ENCODE data around the gene SMOC2. TPM values are rescaled to one million over a fixed set of nuclear protein-coding genes. Genes with fewer than 3 reads are reported as not detected.

Gene SMOC2
- total and polyA plus RNA-seq, 3 experiments from 2014 or later = not detected

DNA sequence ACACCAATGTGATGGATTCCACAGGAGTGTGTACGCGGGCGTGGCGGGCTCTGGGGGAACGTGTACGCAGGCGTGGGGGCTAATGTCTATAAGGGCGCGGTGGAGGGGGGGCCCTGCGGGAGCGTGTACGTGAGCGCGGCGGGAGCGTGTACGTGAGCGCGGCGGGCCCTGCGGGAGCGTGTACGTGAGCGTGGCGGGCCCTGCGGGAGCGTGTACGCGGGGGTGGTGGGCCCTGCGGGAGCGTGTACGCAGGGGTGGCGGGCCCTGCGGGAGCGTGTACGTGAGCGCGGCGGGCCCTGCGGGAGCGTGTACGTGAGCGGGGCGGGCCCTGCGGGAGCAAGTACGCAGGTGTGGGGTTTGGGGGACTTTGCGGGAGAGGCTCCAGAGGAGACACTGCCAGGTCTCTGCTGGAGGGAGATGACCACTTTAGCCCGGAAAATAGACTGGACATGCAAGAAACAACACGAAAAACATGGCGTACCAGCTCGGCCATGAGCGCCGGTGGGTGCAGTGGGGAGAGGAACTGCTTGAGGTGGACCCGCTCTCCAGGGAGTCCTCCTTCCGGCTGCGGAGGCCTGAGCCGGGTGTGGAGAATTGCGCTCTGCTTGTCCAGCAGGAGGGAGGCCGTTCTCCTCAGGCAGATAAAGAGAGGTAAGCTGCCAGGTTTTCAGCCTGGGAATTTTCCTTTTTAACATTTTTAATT, 27.8 kb upstream of the SMOC2 start:
- H3K4me3 ChIP-seq (ENCODE audit: low read length) = no peak overlapping the region
- H3K9me3 ChIP-seq (ENCODE audit: low read length) = no peaks in the 10 kb centered on the region
- Mint-ChIP-seq H3K36me3 (no peaks in the 10 kb centered on the region), H3K27ac (no peak overlapping the region), H3K4me1 (no peaks in the 10 kb centered on the region), H3K4me3 (no peak overlapping the region), H3K27me3 (peaks cover 3 to 4% of the 10 kb centered on the region in 2 donors), H3K9me3 (peaks cover 0 to 3% (median 1%) of the 10 kb centered on the region in 5 donors)
- no peak for DNase-seq
- no peaks in the 10 kb centered on the region for H3K4me1 ChIP-seq (ENCODE audit: insufficient read depth, low read length)
- CTCF ChIA-PET = no interaction called here
- POLR2A ChIA-PET = no interaction called here
- no peak overlapping the region for H3K27ac ChIP-seq (ENCODE audit: low read depth, low read length)
- no peaks in the 10 kb centered on the region for H3K27me3 ChIP-seq (ENCODE audit: insufficient read depth, low read length, poor library complexity, severe bottlenecking)
- H3K36me3 ChIP-seq (ENCODE audit: insufficient read depth, low read length) = no peaks in the 10 kb centered on the region

DNA sequence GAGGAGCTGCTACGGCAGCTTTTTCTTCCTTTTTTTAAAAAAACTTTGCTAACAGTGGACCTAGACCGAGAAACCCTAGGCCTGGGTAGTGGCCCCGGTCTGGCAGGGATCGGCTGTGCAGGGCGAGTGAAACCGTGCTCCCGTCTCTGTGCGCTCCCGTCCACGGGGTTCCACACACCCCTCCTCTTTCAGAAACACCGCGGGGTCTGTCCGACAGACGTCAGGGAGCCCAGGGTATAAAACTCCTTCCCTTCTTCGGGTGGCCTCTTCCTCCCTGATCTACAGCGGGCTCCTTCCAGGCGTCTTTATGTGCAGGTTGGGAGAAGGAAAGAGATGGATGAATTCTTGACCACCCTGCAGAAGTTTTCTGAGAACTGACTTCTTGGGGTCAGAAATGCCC, 27.1 kb upstream of the SMOC2 start:
- ChIA-PET CTCF (no interaction called here), POLR2A (no interaction called here)
- Mint-ChIP-seq H3K27ac (no peak overlapping the region), H3K36me3 (no peaks in the 10 kb centered on the region), H3K9me3 (peaks cover 0 to 1% (median 0%) of the 10 kb centered on the region in 5 donors), H3K4me3 (no peak overlapping the region), H3K27me3 (peaks cover 3 to 4% of the 10 kb centered on the region in 2 donors), H3K4me1 (no peaks in the 10 kb centered on the region)
- no peaks in the 10 kb centered on the region for H3K9me3 ChIP-seq (ENCODE audit: low read length)
- H3K27ac ChIP-seq (ENCODE audit: low read depth, low read length) = no peak overlapping the region
- no peaks in the 10 kb centered on the region for H3K27me3 ChIP-seq (ENCODE audit: insufficient read depth, low read length, poor library complexity, severe bottlenecking)
- no peak overlapping the region for H3K4me3 ChIP-seq (ENCODE audit: low read length)
- DNase-seq = no peak
- no peaks in the 10 kb centered on the region for H3K4me1 ChIP-seq (ENCODE audit: insufficient read depth, low read length)
- H3K36me3 ChIP-seq (ENCODE audit: insufficient read depth, low read length) = no peaks in the 10 kb centered on the region

DNA sequence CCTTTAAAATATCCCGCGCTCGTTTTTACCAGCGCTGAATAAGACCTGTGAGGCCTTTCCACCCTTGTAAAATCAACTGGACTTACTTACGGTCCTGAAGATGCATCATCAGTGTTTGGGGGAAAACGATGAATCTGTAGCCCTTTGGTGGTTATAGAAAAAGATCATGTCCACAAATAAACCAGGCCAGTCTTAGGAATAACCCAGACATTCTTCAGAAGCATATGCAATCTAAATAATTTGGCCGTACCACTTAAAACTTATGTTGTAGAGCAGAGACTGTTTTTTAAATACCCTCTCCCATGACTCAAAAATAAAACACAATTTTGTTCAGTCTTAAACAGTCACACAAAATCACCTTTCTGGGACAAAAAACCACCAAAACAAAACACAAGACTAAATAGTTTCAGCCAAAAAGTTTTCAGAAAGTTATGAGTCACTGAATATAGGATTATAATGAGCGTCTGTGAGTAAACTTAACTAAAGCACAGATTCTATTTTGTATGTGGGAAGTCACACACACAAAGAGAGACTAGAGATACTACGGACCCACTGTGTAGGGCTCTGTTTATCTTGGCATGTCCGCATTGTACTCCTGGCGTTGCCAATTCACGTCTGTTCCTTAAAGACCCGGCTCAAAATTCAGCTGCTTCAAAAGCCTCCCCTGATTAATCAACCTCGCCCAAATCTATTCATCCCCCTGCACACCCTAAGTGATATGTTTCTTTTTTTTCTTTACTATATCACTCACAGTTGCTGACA, 26.5 kb upstream of the SMOC2 start:
- Mint-ChIP-seq H3K4me3 (no peak overlapping the region), H3K36me3 (no peaks in the 10 kb centered on the region), H3K9me3 (peaks cover 0 to 1% (median 0%) of the 10 kb centered on the region in 5 donors), H3K27ac (no peak overlapping the region), H3K27me3 (peaks cover 3 to 4% of the 10 kb centered on the region in 2 donors), H3K4me1 (no peaks in the 10 kb centered on the region)
- H3K27me3 ChIP-seq (ENCODE audit: insufficient read depth, low read length, poor library complexity, severe bottlenecking) = no peaks in the 10 kb centered on the region
- no peaks in the 10 kb centered on the region for H3K4me1 ChIP-seq (ENCODE audit: insufficient read depth, low read length)
- no peak overlapping the region for H3K4me3 ChIP-seq (ENCODE audit: low read length)
- ChIA-PET CTCF (no interaction called here), POLR2A (no interaction called here)
- H3K36me3 ChIP-seq (ENCODE audit: insufficient read depth, low read length) = no peaks in the 10 kb centered on the region
- no peaks in the 10 kb centered on the region for H3K9me3 ChIP-seq (ENCODE audit: low read length)
- no peak overlapping the region for H3K27ac ChIP-seq (ENCODE audit: low read depth, low read length)
- DNase-seq = no peak

GRCh38 chr6:168415098-168415992, 25.6 kb upstream of the SMOC2 start:
- Histone ChIP-seq H3K9me3 (ENCODE audit: low read length) (no peaks in the 10 kb centered on the region), H3K27ac (ENCODE audit: low read depth, low read length) (no peak overlapping the region), H3K4me3 (ENCODE audit: low read length) (no peak overlapping the region), H3K27me3 (ENCODE audit: insufficient read depth, low read length, poor library complexity, severe bottlenecking) (no peaks in the 10 kb centered on the region), H3K36me3 (ENCODE audit: insufficient read depth, low read length) (no peaks in the 10 kb centered on the region), H3K4me1 (ENCODE audit: insufficient read depth, low read length) (no peaks in the 10 kb centered on the region)
- peaks cover 0 to 1% (median 0%) of the 10 kb centered on the region in 5 donors for H3K9me3 Mint-ChIP-seq
- POLR2A ChIA-PET = no interaction called here
- no peak overlapping the region for H3K4me3 Mint-ChIP-seq
- peaks cover 3 to 4% of the 10 kb centered on the region in 2 donors for H3K27me3 Mint-ChIP-seq
- H3K36me3 Mint-ChIP-seq = no peaks in the 10 kb centered on the region
- no peak overlapping the region for H3K27ac Mint-ChIP-seq
- no peaks in the 10 kb centered on the region for H3K4me1 Mint-ChIP-seq
- DNase-seq = no peak
- CTCF ChIA-PET = no interaction called here

DNA sequence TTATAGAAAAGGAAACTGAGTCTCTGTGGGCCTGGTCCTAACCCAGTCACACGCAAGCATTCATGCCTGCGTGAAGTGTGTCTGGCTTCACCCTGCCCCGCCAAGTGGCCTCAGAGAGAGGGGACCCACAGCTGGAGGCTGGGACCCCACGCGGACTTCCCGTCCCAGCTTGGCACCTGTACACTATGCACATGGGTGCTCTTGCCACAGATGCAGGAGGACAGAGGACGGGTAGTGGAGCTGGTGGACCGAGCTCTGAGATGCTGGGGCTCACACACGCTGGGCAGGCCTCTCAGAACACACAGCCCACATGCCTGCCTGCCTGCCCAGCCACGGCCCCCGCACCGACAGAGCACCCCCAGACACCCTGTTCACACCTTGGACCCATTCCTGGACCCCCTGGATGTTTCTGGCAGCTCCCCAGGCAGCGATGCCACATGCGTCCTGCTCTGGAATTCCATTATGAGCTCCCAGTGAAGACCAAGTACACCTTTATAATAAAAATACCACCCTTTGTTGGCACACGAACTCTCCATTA, 24.9 kb upstream of the SMOC2 start:
- H3K4me3 Mint-ChIP-seq = no peak overlapping the region
- H3K27me3 Mint-ChIP-seq = peaks cover 3 to 4% of the 10 kb centered on the region in 2 donors
- H3K36me3 Mint-ChIP-seq = no peaks in the 10 kb centered on the region
- Histone ChIP-seq H3K27ac (ENCODE audit: low read depth, low read length) (no peak overlapping the region), H3K4me1 (ENCODE audit: insufficient read depth, low read length) (no peaks in the 10 kb centered on the region), H3K27me3 (ENCODE audit: insufficient read depth, low read length, poor library complexity, severe bottlenecking) (no peaks in the 10 kb centered on the region), H3K36me3 (ENCODE audit: insufficient read depth, low read length) (no peaks in the 10 kb centered on the region), H3K4me3 (ENCODE audit: low read length) (no peak overlapping the region), H3K9me3 (ENCODE audit: low read length) (no peaks in the 10 kb centered on the region)
- no peak for DNase-seq
- CTCF ChIA-PET = no interaction called here
- H3K27ac Mint-ChIP-seq = no peak overlapping the region
- POLR2A ChIA-PET = no interaction called here
- peaks cover 0 to 1% (median 0%) of the 10 kb centered on the region in 5 donors for H3K9me3 Mint-ChIP-seq
- no peaks in the 10 kb centered on the region for H3K4me1 Mint-ChIP-seq

DNA sequence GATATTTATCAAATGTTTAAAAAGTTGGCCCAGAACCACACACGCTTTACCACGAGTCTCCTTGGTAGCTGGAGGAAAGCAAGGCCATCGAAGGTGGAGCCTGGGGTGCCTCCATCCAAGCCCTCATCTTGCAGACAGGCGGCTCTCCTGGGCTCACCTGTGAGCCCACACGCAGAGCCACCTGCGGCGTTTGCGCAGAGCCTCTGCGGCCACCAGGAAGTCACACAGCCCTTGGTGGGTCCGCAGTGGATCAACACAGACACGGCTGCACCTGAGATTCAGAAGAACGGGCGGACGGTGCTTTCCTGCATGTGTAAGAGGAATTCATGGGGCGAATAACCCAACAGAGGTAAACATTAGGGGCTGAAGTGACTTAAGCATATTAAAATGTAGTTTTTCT, 24.5 kb upstream of the SMOC2 start:
- Histone ChIP-seq H3K4me1 (ENCODE audit: insufficient read depth, low read length) (no peaks in the 10 kb centered on the region), H3K27me3 (ENCODE audit: insufficient read depth, low read length, poor library complexity, severe bottlenecking) (no peaks in the 10 kb centered on the region), H3K4me3 (ENCODE audit: low read length) (no peak overlapping the region), H3K9me3 (ENCODE audit: low read length) (no peaks in the 10 kb centered on the region), H3K27ac (ENCODE audit: low read depth, low read length) (no peak overlapping the region), H3K36me3 (ENCODE audit: insufficient read depth, low read length) (no peaks in the 10 kb centered on the region)
- no peaks in the 10 kb centered on the region for H3K36me3 Mint-ChIP-seq
- CTCF ChIA-PET = no interaction called here
- H3K9me3 Mint-ChIP-seq = peaks cover 0 to 1% (median 0%) of the 10 kb centered on the region in 5 donors
- no peaks in the 10 kb centered on the region for H3K4me1 Mint-ChIP-seq
- no peak overlapping the region for H3K4me3 Mint-ChIP-seq
- H3K27ac Mint-ChIP-seq = no peak overlapping the region
- DNase-seq = no peak
- POLR2A ChIA-PET = no interaction called here
- H3K27me3 Mint-ChIP-seq = peaks cover 3 to 4% of the 10 kb centered on the region in 2 donors

DNA sequence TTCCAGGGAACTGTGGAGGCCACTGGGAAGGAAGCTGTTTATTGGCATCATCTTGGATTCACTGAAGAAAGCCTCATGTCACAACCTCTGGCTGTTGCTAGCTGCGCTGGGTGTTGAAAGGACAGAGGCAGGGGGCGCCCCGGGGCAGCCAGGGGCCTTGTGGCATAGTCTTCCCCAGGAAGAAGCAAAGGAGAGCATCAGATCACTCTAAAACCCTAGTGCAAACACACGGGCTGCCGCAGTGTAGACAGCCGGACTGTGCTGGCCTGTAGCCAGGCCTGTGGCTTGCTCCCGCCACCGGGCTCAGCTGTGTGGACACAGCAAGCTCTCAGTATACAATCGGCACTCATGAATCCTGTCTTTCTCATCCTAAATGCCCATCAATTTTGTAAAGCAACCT, 23.8 kb upstream of the SMOC2 start:
- H3K36me3 Mint-ChIP-seq = no peaks in the 10 kb centered on the region
- Histone ChIP-seq H3K27ac (ENCODE audit: low read depth, low read length) (no peak overlapping the region), H3K27me3 (ENCODE audit: insufficient read depth, low read length, poor library complexity, severe bottlenecking) (no peaks in the 10 kb centered on the region), H3K4me3 (ENCODE audit: low read length) (no peak overlapping the region), H3K36me3 (ENCODE audit: insufficient read depth, low read length) (no peaks in the 10 kb centered on the region), H3K4me1 (ENCODE audit: insufficient read depth, low read length) (no peaks in the 10 kb centered on the region), H3K9me3 (ENCODE audit: low read length) (no peaks in the 10 kb centered on the region)
- no peak overlapping the region for H3K4me3 Mint-ChIP-seq
- CTCF ChIA-PET = no interaction called here
- H3K27ac Mint-ChIP-seq = no peak overlapping the region
- no peak for DNase-seq
- H3K27me3 Mint-ChIP-seq = peaks cover 3 to 4% of the 10 kb centered on the region in 2 donors
- peaks cover 0 to 1% (median 0%) of the 10 kb centered on the region in 5 donors for H3K9me3 Mint-ChIP-seq
- POLR2A ChIA-PET = no interaction called here
- H3K4me1 Mint-ChIP-seq = no peaks in the 10 kb centered on the region
